ENCODE results near the gene FN1. TPM values are rescaled to one million over a fixed set of nuclear protein-coding genes. Genes with fewer than 3 reads are reported as not detected.
"Not testable (repeated sequence)": the region's sequence is repeated elsewhere in the genome, so short reads cannot be mapped to it uniquely, and the experiment has no call there.

Gene FN1
- total RNA-seq, 1 donor from 2014 or later, result 154 TPM

DNA sequence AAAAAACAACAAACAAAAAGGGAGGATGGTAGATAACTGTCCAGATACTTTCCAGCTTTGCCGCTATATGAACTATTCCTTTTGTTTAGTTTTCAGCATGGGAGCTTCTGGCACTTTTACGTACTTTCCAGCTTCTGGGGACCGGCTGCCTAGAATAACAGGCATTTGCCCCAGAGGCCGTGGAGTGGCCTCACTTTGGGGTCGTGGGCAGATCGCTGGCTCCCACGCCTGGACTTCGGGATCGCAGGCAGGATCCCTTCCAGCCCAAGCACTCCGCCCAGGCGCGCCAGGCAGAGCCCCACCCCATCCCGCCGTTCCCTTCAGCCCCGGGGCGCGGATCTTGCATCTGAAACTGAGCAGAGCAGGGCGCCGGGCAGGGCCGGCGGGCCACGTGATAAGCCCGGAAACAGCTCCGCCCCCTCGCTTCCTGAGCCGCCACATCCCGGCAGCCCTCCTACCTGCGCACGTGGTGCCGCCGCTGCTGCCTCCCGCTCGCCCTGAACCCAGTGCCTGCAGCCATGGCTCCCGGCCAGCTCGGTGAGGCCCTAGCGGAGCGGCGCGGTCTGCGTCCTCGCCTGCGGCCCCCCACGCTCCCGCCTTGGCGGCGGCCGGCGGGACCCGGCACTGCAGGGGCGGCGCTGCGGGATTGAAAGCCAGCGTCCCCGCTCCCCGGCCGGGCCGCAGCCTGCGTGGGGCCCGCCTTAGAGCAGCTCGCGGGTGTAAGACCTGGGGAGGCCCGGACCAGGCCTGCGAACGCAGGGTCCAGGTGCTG, 124.1 kb downstream of the FN1 start, which contains the start of gene ATIC:
Gene ATIC (plus strand): TSS at position 435 of the 772 bp plus-strand sequence. CDS start 84 bp downstream, at position 519.
- H3K27me3 ChIP-seq (ENCODE audit: low read depth), result no peaks in the 10 kb centered on the region
- DNase-seq, result peak; percentile 94
- peak; percentile 34 for TF ChIP-seq CTCF (IDR thresholded peaks at IDR 0.05; ENCODE audit: borderline replicate concordance)
- peak within 1 kb of the TSS; percentile 84 for H3K27ac ChIP-seq (replicated peaks)
- H3K36me3 ChIP-seq, result peaks cover 14% of the 10 kb centered on the region
- H3K4me1 ChIP-seq, result peaks cover 20% of the 10 kb centered on the region
- no peaks in the 10 kb centered on the region for H3K9me3 ChIP-seq (replicated peaks)
- peak within 1 kb of the TSS; percentile 68 for H3K4me3 ChIP-seq
- intact Hi-C loops (cut with micrococcal nuclease), result no loop called here

DNA sequence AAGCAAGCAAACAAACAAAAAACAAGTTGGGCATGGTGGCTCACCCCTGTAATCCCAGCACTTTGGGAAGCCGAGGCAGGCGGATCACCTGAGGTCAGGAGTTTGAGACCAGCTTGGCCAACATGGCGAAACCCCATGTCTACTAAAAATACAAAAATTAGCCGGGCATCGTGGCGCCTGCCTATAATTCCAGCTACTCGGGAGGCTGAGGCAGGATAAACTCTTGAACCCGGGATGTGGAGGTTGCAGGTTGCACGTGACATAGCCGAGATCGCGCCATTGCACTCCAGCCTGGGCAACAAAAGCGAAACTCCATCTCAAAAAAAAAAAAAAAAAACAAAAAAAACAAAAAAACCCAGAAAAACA, 124.6 kb downstream of the FN1 start:
- DNase-seq; intact Hi-C loops (cut with micrococcal nuclease); H3K9me3 ChIP-seq (replicated peaks); H3K27me3 ChIP-seq (ENCODE audit: low read depth): not testable (repeated sequence)
- peak overlapping the region; percentile 84 for H3K27ac ChIP-seq (replicated peaks)
- peaks cover 20% of the 10 kb centered on the region for H3K4me1 ChIP-seq
- H3K4me3 ChIP-seq, result peak overlapping the region; percentile 68
- H3K36me3 ChIP-seq, result peaks cover 14% of the 10 kb centered on the region

Other genes starting within 250 kb of the FN1 start
- 47.1 TPM for gene ATIC, start 124.0 kb downstream of the FN1 start, total RNA-seq